Neural progenitor cell (in vitro differentiated cells): ENCODE results near the gene SLC13A4.

Source experiments
- EZH2phosphoT487 ChIP-seq: fragments of 200-600 bp; sonication (generic); IDR thresholded peaks from 2 replicates; pipeline ENCODE4 v1.6.1; 2017; ENCODE audit warnings: antibody characterized with exemption
- TF ChIP-seq, protein P1 (sequence below): fragments of 200-600 bp; sonication (generic); IDR thresholded peaks from 2 replicates; pipeline ENCODE4 v1.5.1; 2017; ENCODE audit warnings: antibody characterized with exemption, mild to moderate bottlenecking

DNA sequence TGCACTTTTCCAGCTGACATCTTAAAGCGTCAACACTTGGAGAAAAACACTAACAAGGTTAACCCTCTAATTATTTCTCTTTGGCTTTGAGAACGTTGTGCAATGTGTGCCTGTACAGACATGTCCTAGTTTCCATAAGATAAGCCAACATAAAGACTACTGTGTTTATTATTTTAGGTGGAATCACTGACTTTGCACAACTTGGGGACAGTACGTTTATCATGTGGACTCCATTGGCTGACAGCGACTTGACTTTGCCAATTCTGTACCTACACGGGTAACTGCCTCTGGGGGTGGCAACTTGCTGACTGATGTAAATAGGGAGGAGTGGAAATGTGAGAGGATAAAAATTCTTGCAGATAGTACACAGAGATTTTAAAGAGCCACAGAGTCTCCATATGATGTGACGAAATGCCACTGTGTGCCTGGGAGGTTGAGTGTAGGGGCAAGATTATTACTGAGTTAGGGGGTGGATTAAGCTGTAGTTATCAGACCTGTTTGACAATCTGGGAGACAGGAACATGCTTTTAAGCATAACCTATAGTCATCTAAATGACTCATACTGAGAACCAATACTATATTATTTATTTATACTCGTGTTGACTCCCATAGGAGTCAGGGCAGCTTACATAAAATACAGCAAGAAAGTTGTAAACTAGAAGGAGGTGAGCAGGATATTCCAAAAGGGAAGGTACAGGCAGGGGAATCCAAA, 21.0 kb downstream of the SLC13A4 start:
- TF ChIP-seq, protein P1, sequence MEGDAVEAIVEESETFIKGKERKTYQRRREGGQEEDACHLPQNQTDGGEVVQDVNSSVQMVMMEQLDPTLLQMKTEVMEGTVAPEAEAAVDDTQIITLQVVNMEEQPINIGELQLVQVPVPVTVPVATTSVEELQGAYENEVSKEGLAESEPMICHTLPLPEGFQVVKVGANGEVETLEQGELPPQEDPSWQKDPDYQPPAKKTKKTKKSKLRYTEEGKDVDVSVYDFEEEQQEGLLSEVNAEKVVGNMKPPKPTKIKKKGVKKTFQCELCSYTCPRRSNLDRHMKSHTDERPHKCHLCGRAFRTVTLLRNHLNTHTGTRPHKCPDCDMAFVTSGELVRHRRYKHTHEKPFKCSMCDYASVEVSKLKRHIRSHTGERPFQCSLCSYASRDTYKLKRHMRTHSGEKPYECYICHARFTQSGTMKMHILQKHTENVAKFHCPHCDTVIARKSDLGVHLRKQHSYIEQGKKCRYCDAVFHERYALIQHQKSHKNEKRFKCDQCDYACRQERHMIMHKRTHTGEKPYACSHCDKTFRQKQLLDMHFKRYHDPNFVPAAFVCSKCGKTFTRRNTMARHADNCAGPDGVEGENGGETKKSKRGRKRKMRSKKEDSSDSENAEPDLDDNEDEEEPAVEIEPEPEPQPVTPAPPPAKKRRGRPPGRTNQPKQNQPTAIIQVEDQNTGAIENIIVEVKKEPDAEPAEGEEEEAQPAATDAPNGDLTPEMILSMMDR, result no peak
- no peak for TF ChIP-seq EZH2phosphoT487
